NCI-H2227 (cell line): Measurements from ENCODE around the gene TEDC1.

ENCODE experiments used
- DNase-seq: peaks from one replicate; lab custom pipeline; 2025; ENCODE audit not compliant: unreplicated experiment; lab: John Stamatoyannopoulos, UW

Gene TEDC1

GRCh38 chr14:105473677-105474482 lies 17.2 kb upstream of the TEDC1 start:
- peak; percentile 96 for DNase-seq

GRCh38 chr14:105474483-105475268 lies 16.4 kb upstream of the TEDC1 start, which contains the start of gene CRIP2:
Gene CRIP2, plus strand, starts transcription at chr14:105474821. Its CDS starts 42 bp downstream, at chr14:105474863.
- peak; percentile 87 for DNase-seq

DNA sequence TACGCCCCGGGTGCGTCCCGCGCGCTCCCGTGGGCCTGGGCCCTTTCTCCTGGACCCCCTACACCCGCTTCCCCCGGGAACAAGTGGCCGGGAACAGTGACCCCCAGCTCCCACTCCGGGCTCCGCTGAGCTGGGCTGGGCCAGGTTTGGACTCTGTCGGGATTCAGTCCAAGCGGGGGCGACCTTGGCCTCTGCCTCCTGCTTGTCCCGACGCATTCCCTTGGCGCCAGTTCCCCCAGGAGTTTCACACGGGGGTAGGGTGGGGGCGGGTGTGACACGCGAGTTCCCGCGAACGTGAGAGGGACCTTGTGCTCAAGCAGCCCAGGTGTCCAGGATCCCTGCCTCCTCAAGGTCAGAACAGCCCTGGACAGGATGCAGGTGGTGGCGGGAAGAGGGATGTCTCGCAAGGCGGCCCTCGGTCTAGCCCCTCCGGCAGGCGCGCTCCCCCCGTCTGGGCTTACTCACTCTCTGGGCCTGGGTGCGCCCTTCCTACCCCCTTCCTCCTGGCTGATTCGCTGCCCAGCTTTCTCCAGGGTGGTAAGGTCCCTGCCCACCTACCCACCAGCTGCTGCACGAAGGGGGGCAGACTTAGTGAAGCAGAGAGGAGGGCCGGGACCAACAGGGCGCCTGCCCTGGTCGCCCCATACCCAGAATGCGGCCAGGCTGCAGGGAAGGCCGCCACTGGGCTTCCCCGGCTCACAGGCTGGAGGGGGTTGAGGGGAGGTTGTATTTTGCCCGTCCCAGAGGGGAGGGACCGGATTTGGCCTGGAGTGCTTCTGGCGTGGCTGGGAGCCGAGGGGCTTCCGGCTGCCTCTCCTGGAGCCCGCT lies 15.6 kb upstream of the TEDC1 start:
- DNase-seq, result no peak

DNA sequence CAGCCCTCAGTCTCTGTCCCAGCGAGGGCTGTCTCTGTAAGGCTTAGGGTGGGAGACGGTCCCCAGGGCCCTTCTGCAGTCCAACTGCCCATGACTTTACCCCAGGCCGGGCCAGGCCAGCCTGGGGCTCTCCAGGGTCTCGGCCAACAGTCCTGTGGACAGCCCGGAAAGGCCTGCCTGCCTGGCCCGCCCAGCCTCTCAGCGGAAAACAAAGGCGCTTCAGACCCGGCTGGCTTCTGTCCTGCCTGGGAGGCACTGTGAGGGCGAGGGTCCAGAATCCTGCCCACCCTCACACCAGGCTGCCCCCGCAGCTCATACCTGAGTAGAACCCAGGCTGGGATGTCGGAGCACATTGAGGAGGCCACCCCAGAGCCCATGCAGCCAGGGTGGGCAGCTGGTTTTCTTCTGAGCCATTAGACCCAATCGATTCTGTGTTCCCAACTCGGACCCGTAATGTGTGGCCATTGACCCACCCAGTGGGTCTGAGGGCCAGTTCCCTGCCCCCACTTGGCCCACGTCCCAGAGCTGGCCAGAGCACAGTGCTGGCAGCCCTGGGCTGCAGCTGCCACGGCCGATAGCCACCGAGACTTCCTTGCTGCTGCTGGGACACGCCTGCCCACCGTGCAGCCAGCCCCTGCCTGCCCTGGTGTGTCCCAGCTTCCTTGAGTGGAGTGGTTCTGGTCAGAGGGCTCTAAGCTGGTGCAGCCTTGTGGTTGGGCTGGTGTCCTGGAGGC lies 14.8 kb upstream of the TEDC1 start:
- peak; percentile 29 for DNase-seq

GRCh38 chr14:105476831-105477659 lies 14.0 kb upstream of the TEDC1 start:
- DNase-seq, result no peak

GRCh38 chr14:105477660-105478397 lies 13.2 kb upstream of the TEDC1 start:
- DNase-seq, result no peak

DNA sequence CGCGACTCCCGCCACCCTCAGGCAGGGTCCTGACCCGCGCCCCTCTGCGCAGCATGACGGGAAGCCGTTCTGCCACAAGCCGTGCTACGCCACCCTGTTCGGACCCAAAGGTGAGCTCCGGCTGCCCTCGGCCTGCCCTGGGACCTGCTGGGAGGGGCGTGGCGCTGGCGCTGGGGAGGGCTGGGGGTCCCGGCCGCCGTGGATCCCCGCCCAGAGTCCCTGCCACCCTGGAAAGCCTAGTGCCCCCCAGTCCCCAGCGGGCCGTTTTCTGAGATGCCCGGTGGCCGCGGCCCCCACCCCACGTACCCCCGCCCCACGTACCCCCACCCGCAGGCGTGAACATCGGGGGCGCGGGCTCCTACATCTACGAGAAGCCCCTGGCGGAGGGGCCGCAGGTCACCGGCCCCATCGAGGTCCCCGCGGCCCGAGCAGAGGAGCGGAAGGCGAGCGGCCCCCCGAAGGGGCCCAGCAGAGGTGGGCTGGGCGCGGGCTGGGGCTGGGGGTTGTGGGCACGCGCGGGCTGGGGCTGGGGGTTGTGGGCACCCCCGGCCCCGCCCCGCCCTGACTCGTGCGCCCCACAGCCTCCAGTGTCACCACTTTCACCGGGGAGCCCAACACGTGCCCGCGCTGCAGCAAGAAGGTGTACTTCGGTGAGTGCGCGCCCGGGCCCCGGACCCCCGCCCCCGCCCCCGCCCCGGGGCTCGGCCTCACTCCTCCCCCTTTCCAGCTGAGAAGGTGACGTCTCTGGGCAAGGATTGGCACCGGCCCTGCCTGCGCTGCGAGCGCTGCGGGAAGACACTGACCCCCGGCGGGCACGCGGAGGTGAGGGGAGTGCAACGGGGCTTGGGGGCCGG lies 12.4 kb upstream of the TEDC1 start:
- no peak for DNase-seq

DNA sequence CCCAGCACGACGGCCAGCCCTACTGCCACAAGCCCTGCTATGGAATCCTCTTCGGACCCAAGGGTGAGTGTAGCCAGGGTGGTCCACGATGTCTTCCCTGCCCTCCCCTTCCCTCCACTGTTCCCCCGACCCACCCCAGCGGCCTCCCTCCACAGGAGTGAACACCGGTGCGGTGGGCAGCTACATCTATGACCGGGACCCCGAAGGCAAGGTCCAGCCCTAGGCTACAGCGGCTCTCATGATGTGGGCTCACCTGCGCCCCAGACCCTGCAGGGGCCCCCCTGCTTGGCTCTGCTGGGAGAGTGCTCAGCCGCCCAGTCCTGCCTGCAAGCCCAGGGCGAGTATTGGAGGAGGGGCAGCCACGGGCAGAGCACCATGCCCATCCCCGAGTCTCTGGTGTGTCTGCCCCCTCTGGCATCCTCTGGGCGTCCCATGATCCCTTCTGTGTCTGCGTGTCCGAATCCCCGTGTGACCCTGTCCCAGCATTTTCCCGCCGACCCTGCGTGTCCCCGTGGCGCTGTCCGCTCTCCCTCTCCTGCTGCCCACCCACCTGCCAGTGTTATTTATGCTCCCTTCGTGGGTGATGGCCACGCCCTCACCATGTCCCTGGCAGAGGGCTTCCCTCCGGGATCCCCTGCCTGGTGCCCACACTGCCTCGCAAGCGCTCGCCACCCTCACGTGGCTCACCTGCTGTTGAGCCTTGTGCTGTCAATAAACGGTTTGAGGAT lies 11.5 kb upstream of the TEDC1 start:
- no peak for DNase-seq

GRCh38 chr14:105480199-105480746 lies 10.8 kb upstream of the TEDC1 start:
- no peak for DNase-seq

GRCh38 chr14:105480807-105481801 lies 9.9 kb upstream of the TEDC1 start:
- peak; percentile 91 for DNase-seq

GRCh38 chr14:105481886-105482457 lies 9.1 kb upstream of the TEDC1 start:
- DNase-seq, result peak; percentile 93

DNA sequence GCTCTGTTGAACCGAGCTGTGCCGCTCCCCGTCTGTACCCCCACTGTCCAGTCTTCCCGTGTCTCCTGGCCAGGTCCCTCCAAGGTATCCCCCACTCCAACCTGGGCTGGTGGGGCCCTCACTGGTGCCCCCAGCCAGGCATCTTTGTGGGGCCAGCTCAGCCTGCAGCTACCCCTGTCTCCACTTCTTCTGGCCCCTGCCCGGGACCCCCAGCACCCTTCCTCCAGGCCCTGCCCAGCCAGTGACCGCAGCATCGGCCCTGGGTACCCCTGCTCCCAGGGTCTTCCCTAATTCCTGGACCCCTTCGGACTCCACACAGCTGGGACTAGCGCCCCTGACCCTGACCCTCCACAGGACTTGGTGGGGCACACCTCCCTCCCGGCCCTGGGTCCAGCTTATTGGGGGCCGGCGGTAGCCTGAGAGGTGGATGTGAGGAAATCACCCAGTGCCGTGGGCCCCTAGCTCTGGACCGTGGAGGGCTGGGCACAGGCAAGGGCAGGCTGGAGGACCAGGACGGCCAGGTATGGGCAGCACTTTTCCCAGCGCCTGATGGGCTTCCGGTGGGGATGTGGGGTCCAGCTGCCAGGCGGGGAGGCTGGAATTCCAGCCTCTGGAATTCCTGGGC lies 8.4 kb upstream of the TEDC1 start:
- DNase-seq, result no peak

DNA sequence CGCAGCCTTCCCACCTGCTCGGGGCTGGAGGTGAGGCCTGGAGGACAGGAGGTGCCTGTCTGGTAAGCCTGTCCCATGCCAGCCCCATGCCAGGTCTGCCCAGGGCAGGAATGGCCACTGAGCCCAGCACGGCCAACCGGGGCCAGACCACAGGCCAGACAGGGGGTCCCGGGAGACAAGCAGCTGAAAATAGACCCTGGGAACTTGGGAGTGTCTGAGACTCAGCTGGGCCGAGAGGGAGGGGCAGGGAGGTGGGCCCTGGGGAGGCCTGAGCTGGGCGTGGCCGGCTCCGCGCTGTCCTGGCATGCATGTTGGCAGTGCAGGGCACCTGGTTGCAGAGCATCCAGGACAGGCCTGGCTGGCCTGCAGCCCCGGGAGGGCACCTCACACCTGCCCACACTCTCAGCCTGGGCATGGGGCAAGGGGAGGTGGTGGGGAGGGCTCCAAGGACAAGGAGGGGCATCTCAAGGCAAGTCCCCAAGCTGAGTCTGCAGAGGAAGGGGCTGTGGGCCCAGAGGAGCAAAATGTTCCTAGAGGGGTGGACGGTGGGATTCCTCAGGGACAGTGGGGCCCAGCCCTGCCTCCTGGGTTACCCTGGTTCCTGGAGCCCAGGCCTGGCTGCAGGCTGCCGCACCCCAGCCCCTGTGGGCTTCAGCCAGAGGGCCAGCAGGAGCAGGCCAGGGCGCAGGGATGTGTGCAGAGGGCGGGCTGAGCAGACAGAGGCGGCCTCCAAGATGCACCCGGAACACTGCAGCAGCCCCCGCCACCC lies 7.6 kb upstream of the TEDC1 start:
- no peak for DNase-seq
